PFSK-1 (cell line): ENCODE results near the gene LAMTOR3.

Source experiments
- FOXP2 ChIP-seq: optimal IDR thresholded peaks from 2 replicates; pipeline ENCODE3; 2011; ENCODE audit warnings: borderline replicate concordance, control low read depth, inconsistent platforms; ENCODE audit not compliant: insufficient read depth; ENCODE audit errors: extremely low read length, extremely low read depth
- POLR2AphosphoS5 ChIP-seq: IDR thresholded peaks from 2 replicates; pipeline ENCODE4 v1.6.1; 2012; ENCODE audit warnings: low read depth, mild to moderate bottlenecking, control low read depth, low read length, moderate library complexity
- REST ChIP-seq, 2 experiments: IDR thresholded peaks; 2 replicates each; pipeline versions ENCODE4 v1.6.1 to v1.8.0; 2011 to 2012; ENCODE audit warnings: low read depth in 2 of 2, low read length in 2 of 2, control low read depth in 1 of 2, inconsistent platforms in 1 of 2, mild to moderate bottlenecking in 1 of 2, moderate library complexity in 1 of 2; ENCODE audit not compliant: insufficient read depth in 1 of 2
- SIN3A ChIP-seq: IDR thresholded peaks from 2 replicates; pipeline ENCODE4 v1.6.1; 2012; ENCODE audit warnings: mild to moderate bottlenecking, low read length, moderate library complexity, borderline replicate concordance; ENCODE audit not compliant: insufficient read depth
- TAF1 ChIP-seq: IDR thresholded peaks from 2 replicates; pipeline ENCODE4 v1.6.1; 2012; ENCODE audit warnings: low read length, control low read depth, borderline replicate concordance; ENCODE audit not compliant: insufficient read depth

LAMTOR3 gene

GRCh38 chr4:99891351-99891750 is 2.9 kb downstream of the LAMTOR3 start:
- TF ChIP-seq TAF1 (no peak), REST (IDR thresholded peaks at IDR 0.05; ENCODE audit: insufficient read depth in 1 of 2, low read depth in 2 of 2, low read length in 2 of 2) (no peak), SIN3A (no peak)

- no peak for TF ChIP-seq SIN3A
- no peak for TF ChIP-seq REST (IDR thresholded peaks at IDR 0.05; ENCODE audit: insufficient read depth in 1 of 2, low read depth in 2 of 2, low read length in 2 of 2)
- no peak for TF ChIP-seq FOXP2
- TF ChIP-seq POLR2AphosphoS5, result no peak
- TF ChIP-seq TAF1, result no peak
Measured at GRCh38 chr4:99887837-99888236, 6.4 kb downstream of the LAMTOR3 start.

- TF ChIP-seq REST (IDR thresholded peaks at IDR 0.05; ENCODE audit: insufficient read depth in 1 of 2, low read depth in 2 of 2, low read length in 2 of 2) (no peak), FOXP2 (no peak), SIN3A (no peak), TAF1 (no peak), POLR2AphosphoS5 (no peak)
Measured at GRCh38 chr4:99886146-99886545, 8.1 kb downstream of the LAMTOR3 start.

- no peak for TF ChIP-seq FOXP2
- TF ChIP-seq REST (IDR thresholded peaks at IDR 0.05; ENCODE audit: insufficient read depth in 1 of 2, low read depth in 2 of 2, low read length in 2 of 2), result no peak
- TF ChIP-seq SIN3A, result no peak
- TF ChIP-seq TAF1, result no peak
- TF ChIP-seq POLR2AphosphoS5, result no peak
Measured at GRCh38 chr4:99885687-99886086, 8.5 kb downstream of the LAMTOR3 start.

GRCh38 chr4:99885063-99885664 is 9.1 kb downstream of the LAMTOR3 start:
- no peak for TF ChIP-seq FOXP2
- no peak for TF ChIP-seq POLR2AphosphoS5
- no peak for TF ChIP-seq TAF1
- TF ChIP-seq REST (IDR thresholded peaks at IDR 0.05; ENCODE audit: insufficient read depth in 1 of 2, low read depth in 2 of 2, low read length in 2 of 2), result no peak
- TF ChIP-seq SIN3A, result no peak
